22Rv1 (cell line): ENCODE results near the gene APOBEC3C.

Experiments
- CTCF ChIP-seq: fragments of 450-650 bp; IDR thresholded peaks from 2 replicates; pipeline ENCODE4 v1.5.1; 2017; ENCODE audit warnings: mild to moderate bottlenecking
- ZFX ChIP-seq: fragments of 450-650 bp; IDR thresholded peaks from 2 replicates; pipeline ENCODE4 v1.6.1; 2017; ENCODE audit warnings: antibody characterized with exemption, borderline replicate concordance

- no peak for TF ChIP-seq CTCF
- TF ChIP-seq ZFX, result no peak
Measured at GRCh38 chr22:38967451-38968450, 46.3 kb upstream of the APOBEC3C start.
